ENCODE results near the gene FZD10.

Gene FZD10

GRCh38 chr12:130183585-130184370 lies 21.5 kb downstream of the FZD10 start:
- DNase-seq, result no peak

GRCh38 chr12:130184404-130185090 lies 22.3 kb downstream of the FZD10 start:
- DNase-seq, result no peak

GRCh38 chr12:130185455-130186391 lies 23.5 kb downstream of the FZD10 start:
- no peak for DNase-seq

DNA sequence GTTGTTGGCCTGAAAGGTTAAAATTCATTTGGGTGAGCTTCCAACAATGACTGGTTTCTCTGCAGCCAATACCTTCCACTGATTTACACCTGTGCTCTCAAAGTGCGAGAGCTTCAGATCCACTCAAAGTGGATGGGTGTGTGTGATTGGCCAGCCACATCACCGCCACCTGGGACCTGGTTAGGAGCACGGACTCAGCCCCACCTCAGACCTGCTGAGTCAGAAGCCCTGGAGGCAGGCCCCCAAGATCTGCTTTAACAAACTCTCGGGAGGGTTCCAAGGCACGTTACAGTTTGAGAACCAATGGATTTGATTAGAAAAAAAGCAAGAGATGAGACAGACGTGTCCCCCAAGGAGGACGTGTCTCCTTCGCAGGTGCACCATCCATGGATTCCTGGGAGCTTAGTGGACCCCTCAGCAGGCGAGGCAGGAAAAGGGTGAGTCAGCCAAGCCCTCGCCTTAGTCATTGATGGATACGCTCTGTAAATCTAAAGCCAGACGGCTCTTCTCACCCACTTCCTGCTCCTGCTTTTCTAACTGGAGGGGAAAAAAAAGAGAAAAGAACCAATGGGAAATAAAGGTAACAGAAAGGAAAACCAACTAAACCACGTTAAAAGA lies 24.5 kb downstream of the FZD10 start:
- DNase-seq, result no peak

- peak; percentile 15 for DNase-seq
These were observed 30.5 kb downstream of the FZD10 start for GRCh38 chr12:130192642-130193345.

GRCh38 chr12:130194154-130194553 lies 31.9 kb downstream of the FZD10 start:
- DNase-seq, result no peak

DNA sequence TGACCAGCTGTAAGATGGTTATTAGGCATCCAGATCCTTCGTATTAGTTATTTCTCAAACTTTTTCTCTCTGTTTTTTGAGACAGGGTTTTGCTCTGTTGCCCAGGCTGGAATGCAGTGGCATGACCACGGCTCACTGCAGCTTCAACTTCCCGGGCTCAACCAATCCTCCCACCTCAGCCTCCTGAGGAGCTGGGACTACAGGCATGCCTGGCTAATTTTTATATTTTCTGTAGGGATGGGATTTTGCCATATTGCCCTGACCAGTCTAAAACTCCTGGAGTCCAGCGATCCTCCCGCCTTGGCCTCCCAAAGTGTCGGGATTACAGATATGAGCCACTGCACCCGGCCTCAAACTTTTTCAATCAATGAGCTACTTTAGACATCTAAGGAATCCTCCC lies 33.1 kb downstream of the FZD10 start:
- no peak for DNase-seq

- DNase-seq, result no peak
These were observed 33.5 kb downstream of the FZD10 start for GRCh38 chr12:130195776-130196175.

DNA sequence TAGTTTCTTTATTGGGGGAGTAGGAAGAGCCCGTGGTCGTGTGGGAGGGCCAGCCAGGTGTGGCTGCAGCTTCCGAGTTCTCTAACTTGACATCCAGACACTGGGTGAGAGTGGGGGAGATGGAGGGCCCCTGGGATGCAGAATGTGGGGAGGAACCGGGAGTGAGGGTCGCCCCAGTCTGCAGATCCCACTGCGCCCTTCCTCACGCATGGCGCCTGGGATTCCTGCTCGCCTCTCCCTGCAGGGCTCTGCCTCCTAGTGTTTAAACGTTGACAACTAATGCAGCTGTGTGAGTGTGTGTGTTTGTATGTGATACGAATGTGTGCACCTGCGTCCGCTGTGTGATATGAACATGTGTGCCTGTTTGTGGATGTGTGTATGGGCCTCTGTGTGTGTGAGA lies 34.6 kb downstream of the FZD10 start:
- no peak for DNase-seq

DNA sequence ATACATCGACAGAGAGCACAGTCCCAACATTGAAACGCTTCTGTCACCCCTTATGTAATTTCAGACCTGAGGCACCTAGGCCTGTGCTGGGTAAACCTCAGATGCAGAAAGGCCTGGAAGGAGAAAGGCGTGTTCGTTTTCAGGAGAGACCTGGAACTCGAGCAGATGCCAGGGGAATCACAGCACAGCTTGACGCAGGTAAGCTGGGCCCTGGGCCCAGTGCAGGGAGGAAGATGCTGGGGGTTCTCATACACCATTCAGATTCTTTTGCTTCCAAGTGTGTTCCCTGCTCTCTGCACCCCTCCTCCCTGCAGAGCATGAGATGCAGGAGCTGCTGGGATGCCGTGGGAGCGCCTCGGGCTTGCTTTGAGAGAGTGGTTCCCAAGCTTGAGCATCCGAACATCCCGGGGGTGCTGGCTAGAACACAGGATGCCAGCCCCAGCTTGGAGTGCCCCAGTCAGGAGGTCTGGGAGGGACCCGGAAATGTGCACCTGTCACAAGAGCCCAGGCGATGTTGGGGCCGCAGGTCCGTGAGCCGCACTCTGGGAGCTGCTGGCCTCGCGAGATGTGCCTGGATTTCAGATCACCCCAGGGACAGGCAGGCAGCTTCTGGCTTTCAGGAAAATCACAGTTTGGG lies 35.9 kb downstream of the FZD10 start:
- no peak for DNase-seq

DNA sequence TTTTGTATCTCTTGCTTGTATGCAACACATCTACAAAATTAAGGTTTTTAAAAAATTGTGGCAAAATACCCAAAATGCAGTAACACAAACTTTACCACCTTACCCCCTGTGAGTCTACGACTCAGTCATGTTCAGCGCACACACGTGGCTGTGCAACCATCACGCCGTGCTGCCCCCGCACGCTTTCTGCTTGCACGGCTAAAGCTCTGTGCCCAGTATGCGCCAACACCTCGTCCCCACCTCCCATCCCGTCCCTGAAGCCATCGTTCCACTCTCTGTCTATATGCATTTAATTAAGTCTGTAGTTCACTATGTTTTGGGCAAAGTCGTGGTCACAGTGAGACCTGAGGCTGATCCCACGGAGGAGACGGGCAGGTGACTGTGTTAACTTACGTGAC lies 36.4 kb downstream of the FZD10 start:
- no peak for DNase-seq

DNA sequence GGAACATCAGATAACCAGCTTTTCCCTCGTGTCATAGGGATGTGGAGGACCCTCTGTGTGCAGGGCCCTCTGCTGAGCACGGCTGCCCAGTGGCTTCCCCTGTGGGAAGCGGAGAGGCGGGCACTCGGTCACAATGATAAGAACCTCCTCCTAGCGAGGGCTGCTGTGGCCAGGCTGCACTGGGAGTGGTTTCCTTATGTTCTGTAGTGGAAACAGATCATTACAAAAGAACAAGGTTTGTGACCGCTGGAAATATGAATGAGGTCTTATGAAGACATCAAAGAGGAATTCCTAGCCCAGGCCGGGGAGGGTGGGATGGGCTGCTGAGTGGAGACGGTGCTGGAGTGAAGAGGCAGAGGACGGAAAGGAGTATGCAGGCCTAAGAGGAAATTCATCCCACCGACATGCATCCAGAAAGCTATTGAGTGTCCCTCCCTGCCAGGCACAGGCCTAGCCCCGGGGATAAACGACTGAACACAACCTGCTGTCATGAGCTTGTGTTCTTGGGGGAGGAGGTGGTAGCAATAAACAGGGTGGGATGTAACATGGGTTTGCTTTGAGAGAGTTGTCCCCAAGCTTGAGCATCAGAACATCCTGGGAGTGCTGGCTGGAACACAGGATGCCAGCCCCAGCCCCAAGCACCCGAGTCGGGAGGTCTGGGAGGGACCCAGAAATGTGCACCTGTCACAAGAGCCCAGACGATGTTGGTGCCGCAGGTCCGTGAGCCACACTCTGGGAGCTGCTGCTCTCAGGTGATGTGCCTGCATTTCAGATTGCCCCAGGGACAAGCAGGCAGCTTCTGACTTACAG lies 37.5 kb downstream of the FZD10 start:
- DNase-seq, result no peak

- no peak for DNase-seq
These were observed 38.2 kb downstream of the FZD10 start for GRCh38 chr12:130200445-130200844.

DNA sequence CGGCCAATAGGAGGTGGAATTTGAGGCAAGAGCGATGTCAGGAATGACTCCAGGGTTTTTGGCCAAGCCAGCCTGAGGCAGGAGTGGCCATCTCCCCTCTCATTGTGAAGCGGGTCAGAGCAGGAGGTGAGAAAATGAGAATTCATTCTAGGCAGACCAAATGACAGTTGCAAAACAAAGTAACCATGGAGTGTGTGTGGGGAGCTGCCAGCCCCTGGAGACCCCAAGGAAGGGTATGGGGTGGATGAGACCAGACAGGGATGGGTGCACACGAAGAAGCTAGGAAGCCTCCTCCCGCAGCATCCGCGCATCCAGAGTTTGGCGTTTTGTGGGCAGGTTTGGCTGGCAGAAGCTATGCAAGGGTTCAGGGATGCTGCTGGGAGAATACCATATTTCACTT lies 38.8 kb downstream of the FZD10 start:
- DNase-seq, result no peak

DNA sequence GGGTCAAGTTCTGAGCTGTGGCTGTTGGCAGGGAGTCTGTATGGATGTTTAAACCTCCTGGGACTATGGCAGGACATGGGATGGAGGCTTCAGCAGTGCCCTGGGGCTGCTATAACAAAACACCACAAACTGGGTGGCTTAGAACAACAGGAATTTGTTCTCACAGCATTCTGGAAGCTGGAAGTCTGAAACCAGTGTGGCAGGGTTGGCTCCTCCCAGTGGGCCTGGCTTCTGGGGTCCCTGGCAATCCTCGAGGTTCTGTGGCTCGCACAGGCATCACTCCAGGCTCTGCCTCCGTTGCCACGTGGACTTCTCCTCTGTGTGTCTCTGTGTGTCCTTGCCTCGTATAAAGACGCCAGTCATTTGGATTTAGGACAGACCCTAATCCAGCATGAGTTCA lies 39.9 kb downstream of the FZD10 start:
- no peak for DNase-seq

- no peak for DNase-seq
These were observed 40.9 kb downstream of the FZD10 start for GRCh38 chr12:130203151-130203550.

DNA sequence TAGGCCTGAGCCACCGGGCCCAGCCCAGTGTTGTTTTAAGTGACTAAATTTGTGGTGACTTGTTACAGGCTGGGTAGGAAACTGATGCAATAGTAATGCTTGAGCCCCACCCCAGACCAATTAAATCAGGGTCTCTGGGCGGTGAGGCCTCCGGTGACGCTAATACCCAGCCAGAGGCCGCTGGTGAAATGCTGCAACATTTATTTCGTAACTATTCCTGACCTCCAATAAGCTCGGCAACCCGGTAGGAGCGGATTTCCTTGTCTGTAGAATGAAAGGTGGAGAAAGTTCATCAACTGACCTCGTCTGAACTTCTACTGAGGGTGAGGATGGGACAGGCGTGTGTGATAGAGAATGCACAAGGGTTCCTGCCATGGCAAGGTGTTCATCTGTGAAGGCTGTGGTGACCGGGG lies 42.3 kb downstream of the FZD10 start:
- no peak for DNase-seq

DNA sequence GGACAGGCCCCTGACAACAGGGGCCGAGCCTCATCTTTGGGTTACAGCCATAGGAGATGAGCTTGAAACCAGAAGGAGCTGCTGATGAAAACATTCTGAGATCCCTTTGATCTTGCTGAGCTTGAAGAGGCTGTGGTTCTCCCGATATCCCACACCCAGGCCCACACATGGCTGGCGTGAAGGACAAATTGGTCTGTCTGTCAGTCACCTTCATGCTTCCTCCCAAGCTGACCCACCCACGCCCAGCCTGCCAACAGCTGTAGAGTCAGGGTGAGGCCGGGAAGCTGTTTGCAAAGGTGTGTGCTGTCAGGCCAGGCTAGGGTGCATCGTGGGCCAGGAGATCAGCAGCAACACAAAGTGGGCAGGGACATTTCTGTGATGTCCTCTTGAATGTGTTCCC lies 43.2 kb downstream of the FZD10 start:
- DNase-seq, result no peak

DNA sequence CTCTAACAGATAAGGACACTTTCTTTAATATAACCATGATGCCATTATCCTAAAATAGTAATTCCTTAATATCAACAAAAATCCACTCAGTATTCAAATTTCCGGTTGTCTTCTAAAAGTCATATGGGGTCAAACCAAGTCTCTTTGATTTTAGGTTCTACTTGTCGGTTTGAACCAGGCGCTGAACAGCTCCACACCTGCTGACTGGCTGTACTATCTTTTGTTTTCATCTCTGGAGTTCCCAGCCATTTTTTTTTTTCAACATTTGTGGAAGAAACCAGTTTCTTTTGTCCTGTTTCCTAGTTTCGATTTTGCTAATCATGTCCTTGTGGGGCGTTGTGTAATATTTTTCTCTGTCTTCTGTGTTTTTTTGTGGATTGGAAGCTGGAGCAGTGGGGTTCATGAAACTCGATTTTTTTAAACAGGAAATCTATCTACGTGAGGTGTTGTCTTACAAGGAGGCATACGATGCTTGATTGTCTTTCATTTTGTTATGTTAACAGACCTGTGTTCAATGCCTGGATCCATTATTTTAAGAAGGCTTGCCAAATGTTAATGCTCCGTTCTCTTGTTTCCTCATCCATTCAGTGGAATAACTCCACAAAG lies 50.2 kb downstream of the FZD10 start:
- DNase-seq, result peak; percentile 33

DNA sequence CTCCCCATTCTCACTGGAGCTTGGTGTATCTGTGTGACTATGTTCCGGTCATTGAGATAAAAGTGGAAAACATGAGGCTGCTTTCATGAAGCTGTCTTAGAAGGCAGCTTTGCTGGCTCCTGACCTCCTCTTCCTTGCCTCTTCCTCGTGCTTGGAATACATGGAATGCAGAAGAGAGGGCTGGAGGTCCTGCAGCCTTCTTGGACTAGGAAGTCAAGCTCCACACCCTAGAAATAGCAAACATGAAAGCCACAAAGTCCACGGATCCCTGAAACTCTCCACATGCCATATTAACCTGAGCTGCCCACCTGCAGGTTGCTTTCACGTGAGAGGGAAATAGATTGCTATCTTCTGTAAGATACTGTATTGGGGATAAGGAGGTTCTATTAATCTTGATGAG lies 51.0 kb downstream of the FZD10 start:
- no peak for DNase-seq
